ENCODE measurements around the gene ZDHHC20.
"Not testable (repeated sequence)": the region's sequence is repeated elsewhere in the genome, so short reads cannot be mapped to it uniquely, and the experiment has no call there.

DNA sequence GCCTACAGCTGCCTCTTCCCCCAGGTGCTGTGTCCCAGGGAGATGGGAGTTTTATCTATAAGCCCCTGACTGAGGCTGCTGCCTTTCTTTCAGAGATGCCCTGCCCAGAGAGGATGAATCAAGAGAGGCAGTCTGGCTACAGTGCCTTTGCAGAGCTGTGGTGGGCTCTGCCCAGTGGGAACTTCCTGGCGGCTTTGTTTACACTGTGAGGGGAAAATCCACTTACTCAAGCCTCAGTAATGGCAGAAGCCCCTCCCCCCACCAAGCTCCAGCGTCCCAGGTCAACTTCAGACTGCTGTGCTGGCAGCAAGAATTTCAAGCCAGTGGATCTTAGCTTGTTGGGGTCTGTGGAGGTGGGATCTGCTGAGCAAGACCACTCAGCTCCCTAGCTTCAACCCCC lies 48.6 kb downstream of the ZDHHC20 start:
- not testable (repeated sequence) for TF ChIP-seq EP300, POLR2AphosphoS5, POLR2A (IDR thresholded peaks at IDR 0.05)
- TF ChIP-seq, protein P1, sequence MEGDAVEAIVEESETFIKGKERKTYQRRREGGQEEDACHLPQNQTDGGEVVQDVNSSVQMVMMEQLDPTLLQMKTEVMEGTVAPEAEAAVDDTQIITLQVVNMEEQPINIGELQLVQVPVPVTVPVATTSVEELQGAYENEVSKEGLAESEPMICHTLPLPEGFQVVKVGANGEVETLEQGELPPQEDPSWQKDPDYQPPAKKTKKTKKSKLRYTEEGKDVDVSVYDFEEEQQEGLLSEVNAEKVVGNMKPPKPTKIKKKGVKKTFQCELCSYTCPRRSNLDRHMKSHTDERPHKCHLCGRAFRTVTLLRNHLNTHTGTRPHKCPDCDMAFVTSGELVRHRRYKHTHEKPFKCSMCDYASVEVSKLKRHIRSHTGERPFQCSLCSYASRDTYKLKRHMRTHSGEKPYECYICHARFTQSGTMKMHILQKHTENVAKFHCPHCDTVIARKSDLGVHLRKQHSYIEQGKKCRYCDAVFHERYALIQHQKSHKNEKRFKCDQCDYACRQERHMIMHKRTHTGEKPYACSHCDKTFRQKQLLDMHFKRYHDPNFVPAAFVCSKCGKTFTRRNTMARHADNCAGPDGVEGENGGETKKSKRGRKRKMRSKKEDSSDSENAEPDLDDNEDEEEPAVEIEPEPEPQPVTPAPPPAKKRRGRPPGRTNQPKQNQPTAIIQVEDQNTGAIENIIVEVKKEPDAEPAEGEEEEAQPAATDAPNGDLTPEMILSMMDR (IDR thresholded peaks at IDR 0.05), result not testable (repeated sequence)
